Sigmoid colon (tissue), 4 donors: ENCODE data around the gene DUSP18.

Experiments used
- CTCF ChIP-seq, 4 experiments: fragments of 450-650 bp in 3 of 4; fragments of 200-600 bp in 1 of 4; IDR thresholded peaks; one replicate each; pipeline ENCODE4 v1.5.1; 2016 to 2019; ENCODE audit warnings: antibody characterized with exemption in 4 of 4, mild to moderate bottlenecking in 3 of 4, moderate library complexity in 2 of 4
- EP300 ChIP-seq, 4 donors: sonication (generic); formaldehyde crosslinking; IDR thresholded peaks; one replicate each; pipeline ENCODE4 v1.6.1; 2017; ENCODE audit warnings: antibody characterized with exemption in 4 of 4
- POLR2A ChIP-seq, 2 donors: fragments of 450-650 bp; IDR thresholded peaks; one replicate each; pipeline ENCODE4 v1.6.1; 2016; ENCODE audit warnings: antibody characterized with exemption in 2 of 2, mild to moderate bottlenecking in 2 of 2, moderate library complexity in 2 of 2

- TF ChIP-seq CTCF (IDR thresholded peaks at IDR 0.05) (no peak), EP300 (IDR thresholded peaks at IDR 0.05) (no peak), POLR2A (IDR thresholded peaks at IDR 0.05) (no peak)
Measured at GRCh38 chr22:30615543-30615954, 52.1 kb downstream of the DUSP18 start.
